Mononuclear cell (primary cell): ENCODE data around the gene NXN. TPM values are rescaled to one million over a fixed set of nuclear protein-coding genes. Genes with fewer than 3 reads are reported as not detected.
"Not testable (repeated sequence)": the region's sequence is repeated elsewhere in the genome, so short reads cannot be mapped to it uniquely, and the experiment has no call there.

Experiments used
- H3K27me3 ChIP-seq: 2 replicates; pipeline ENCODE4 v1.6.0; 2011; ENCODE audit warnings: low read length, control low read depth; ENCODE audit not compliant: insufficient read depth
- H3K4me1 ChIP-seq: 2 replicates; pipeline ENCODE4 v1.5.1; 2011; ENCODE audit warnings: mild to moderate bottlenecking, low read length, control low read depth; ENCODE audit not compliant: insufficient read depth
- H3K4me3 ChIP-seq: 2 replicates; pipeline ENCODE4 v1.5.1; 2011; ENCODE audit warnings: mild to moderate bottlenecking, low read length, moderate library complexity
- H3K9me3 ChIP-seq: 2 replicates; pipeline ENCODE4 v1.5.1; 2011; ENCODE audit warnings: low read depth, mild to moderate bottlenecking, control low read depth, low read length
- total RNA-seq: library from RNA; depleted of rRNA; stranded (reverse); fragments of >200 nt; gene quantifications from one replicate; pipeline ENCODE4 v1.2.3, GENCODE V29; 2012

NXN gene
- total RNA-seq, 1 donor, result 0.52 TPM

- Histone ChIP-seq H3K27me3 (no peaks in the 10 kb centered on the region), H3K4me3 (no peak overlapping the region), H3K4me1 (no peaks in the 10 kb centered on the region), H3K9me3 (no peaks in the 10 kb centered on the region)
Measured at GRCh38 chr17:885971-886571, 93.5 kb downstream of the NXN start.

GRCh38 chr17:883586-883962 lies 96.0 kb downstream of the NXN start:
- Histone ChIP-seq H3K27me3 (no peaks in the 10 kb centered on the region), H3K9me3 (no peaks in the 10 kb centered on the region), H3K4me3 (no peak overlapping the region), H3K4me1 (no peaks in the 10 kb centered on the region)

- H3K4me3 ChIP-seq, result no peak overlapping the region
- H3K4me1 ChIP-seq, result no peaks in the 10 kb centered on the region
- no peaks in the 10 kb centered on the region for H3K9me3 ChIP-seq
- no peaks in the 10 kb centered on the region for H3K27me3 ChIP-seq
Measured at GRCh38 chr17:882827-883585, 96.6 kb downstream of the NXN start.

- H3K27me3 ChIP-seq, result no peaks in the 10 kb centered on the region
- H3K9me3 ChIP-seq, result no peaks in the 10 kb centered on the region
- no peak overlapping the region for H3K4me3 ChIP-seq
- no peaks in the 10 kb centered on the region for H3K4me1 ChIP-seq
Measured at GRCh38 chr17:881778-882177, 97.8 kb downstream of the NXN start.

DNA sequence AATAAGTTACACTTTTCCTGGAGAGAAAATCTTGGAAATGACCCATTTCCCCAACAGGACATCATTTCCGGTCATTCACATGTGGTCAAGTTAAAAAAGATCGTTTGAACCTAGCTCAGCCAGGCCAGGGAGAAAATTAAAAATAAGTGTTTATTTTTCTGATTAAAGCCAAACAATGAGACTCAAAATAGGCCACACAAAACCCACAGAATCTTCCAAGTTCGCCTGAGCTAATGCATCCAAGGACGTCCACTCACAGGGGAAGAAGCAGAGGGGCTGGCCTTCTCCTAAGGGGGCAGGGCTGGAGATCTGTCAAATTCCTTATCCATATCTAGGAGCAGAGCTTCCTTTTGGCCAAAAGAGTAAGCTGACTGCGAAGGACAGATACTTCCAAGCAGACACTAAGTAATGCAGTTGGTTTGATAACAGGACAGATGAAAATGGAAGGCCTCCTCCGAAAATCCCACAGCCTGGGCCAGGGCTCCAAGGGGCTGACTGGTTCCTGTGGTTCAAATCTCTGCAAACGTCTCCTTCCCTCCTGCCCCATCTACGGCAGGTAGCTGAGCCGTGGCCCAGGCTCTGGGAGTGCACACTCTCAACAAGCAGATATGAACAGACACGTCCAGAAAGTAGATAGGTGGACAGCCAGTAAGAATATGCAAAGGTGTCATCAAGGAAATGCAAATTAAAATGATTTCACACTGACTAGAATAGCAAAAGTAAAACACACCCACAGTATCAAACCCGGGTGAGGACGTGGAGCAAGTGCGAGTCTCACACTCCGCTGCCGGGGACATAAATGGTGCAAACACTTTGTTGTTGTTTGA lies 98.9 kb downstream of the NXN start:
- Histone ChIP-seq H3K4me1 (no peaks in the 10 kb centered on the region), H3K9me3 (no peaks in the 10 kb centered on the region), H3K27me3 (no peaks in the 10 kb centered on the region), H3K4me3 (no peak overlapping the region)

GRCh38 chr17:879546-880442 lies 99.8 kb downstream of the NXN start:
- Histone ChIP-seq H3K9me3 (no peaks in the 10 kb centered on the region), H3K4me1 (no peaks in the 10 kb centered on the region), H3K27me3 (no peaks in the 10 kb centered on the region), H3K4me3 (no peak overlapping the region)

- H3K4me3 ChIP-seq, result no peak overlapping the region
- H3K4me1 ChIP-seq, result no peaks in the 10 kb centered on the region
- no peaks in the 10 kb centered on the region for H3K27me3 ChIP-seq
- H3K9me3 ChIP-seq, result no peaks in the 10 kb centered on the region
Measured at GRCh38 chr17:877630-878029, 101.9 kb downstream of the NXN start.

- Histone ChIP-seq H3K27me3 (no peaks in the 10 kb centered on the region), H3K4me3 (no peak overlapping the region), H3K4me1 (no peaks in the 10 kb centered on the region), H3K9me3 (no peaks in the 10 kb centered on the region)
Measured at GRCh38 chr17:876272-876671, 103.3 kb downstream of the NXN start.

GRCh38 chr17:874590-874989 lies 105.0 kb downstream of the NXN start:
- not testable (repeated sequence) for H3K27me3 ChIP-seq, H3K9me3 ChIP-seq, H3K4me1 ChIP-seq, H3K4me3 ChIP-seq

DNA sequence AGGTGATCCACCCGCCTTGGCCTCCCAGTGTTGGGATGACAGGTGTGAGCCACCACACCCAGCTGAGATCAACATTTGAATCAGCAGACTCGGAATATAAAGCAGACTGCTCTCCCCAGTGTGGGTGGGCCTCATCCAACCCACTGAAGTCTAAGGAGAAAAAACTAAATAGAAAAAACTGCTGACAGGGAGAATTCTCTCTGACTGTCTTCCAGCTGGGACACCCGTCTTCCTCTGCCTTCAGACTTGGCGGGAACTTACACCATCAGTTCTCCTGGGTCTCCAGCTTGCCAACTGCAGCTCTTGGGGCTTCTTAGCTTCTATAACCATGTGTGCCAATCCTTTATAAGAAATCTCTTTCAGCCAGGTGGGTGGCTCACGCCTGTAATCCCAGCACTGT lies 106.7 kb downstream of the NXN start:
- H3K9me3 ChIP-seq, result no peaks in the 10 kb centered on the region
- H3K4me1 ChIP-seq, result no peaks in the 10 kb centered on the region
- no peak overlapping the region for H3K4me3 ChIP-seq
- no peaks in the 10 kb centered on the region for H3K27me3 ChIP-seq

DNA sequence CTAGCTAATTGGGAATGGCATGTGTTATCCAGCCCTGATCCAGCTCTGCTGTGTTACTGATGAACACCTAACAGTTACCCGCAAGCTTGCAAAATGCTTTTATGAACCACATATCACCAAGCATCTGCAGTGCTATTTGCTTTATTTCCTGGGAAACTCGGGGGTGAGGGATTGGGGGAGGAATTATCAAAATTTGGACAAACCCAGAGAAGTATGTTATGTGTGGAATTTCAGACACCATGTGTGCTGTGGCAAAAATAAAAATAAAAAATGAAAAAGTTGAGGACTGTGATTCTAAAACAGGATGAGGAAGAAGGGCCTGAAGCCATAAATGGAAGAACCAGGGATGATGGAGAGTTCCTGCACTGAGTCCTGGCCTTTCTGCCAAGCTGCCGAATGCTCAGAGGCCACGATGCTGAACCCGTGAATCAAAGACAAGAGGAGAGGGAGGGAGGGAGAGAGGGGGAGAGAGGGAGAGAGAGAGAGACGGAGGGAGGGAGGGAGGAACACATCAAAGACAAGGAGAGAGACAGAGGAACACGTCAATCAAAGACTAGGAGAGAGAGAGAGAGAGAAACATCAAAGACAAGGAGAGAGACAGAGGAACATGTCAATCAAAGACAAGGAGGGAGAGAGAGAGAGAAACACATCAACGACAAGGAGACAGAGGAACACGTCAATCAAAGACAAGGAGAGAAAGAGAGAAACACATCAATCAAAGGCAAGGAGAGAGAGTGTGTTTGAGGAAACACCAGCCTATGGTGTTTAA lies 107.6 kb downstream of the NXN start:
- Histone ChIP-seq H3K4me1 (no peaks in the 10 kb centered on the region), H3K27me3 (no peaks in the 10 kb centered on the region), H3K9me3 (no peaks in the 10 kb centered on the region)

GRCh38 chr17:869567-870525 lies 109.7 kb downstream of the NXN start:
- Histone ChIP-seq H3K9me3 (no peaks in the 10 kb centered on the region), H3K4me1 (no peaks in the 10 kb centered on the region), H3K27me3 (no peaks in the 10 kb centered on the region), H3K4me3 (no peak overlapping the region)

More for the DNA sequence above, 107.6 kb downstream of the NXN start:
- H3K4me3 ChIP-seq, result no peak overlapping the region

DNA sequence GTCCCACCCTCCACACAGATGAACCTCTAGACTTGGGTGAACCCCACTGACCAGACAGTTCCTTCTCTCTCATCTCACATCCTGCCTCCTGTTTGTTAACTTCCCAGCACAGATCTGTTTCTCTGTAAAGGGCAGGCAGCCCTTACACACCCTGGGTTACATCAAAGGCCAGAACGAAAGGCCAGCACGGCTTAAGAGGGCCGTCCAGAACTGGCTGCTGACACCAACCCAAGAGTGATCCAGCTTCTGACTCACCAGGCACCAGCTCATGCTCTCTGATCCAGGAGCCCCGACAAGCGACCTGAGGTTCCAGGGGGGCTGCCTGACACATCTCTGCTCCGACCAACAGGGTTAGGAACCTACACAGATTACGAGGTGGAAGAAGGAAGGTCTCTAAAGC lies 110.5 kb downstream of the NXN start:
- no peaks in the 10 kb centered on the region for H3K4me1 ChIP-seq
- no peak overlapping the region for H3K4me3 ChIP-seq
- peaks cover 3% of the 10 kb centered on the region for H3K27me3 ChIP-seq
- H3K9me3 ChIP-seq, result no peaks in the 10 kb centered on the region
